Natural killer cell (primary cell): Measurements from ENCODE around the gene FTL. TPM values are rescaled to one million over a fixed set of nuclear protein-coding genes. Genes with fewer than 3 reads are reported as not detected.
A peak's percentile ranks its signal among the peaks of the same experiment; 100 is the strongest.

ENCODE experiments used
- ATAC-seq, 3 donors: fragments of 150-1000 bp in 2 of 3; fragments of 200-7000 bp in 1 of 3; cut with Tn5 transposase; 1 replicate in 1 of 3; 2 replicates in 2 of 3; pipeline ENCODE4 v1.10.0; 2021; ENCODE audit warnings: mild to moderate bottlenecking in 2 of 3, moderate library complexity in 2 of 3
- DNase-seq, 2 donors: peaks; one replicate each; pipeline versions ENCODE4 v3.0.0 to v3.0.0-alpha.2; 2013 to 2021; ENCODE audit warnings: mixed read lengths in 1 of 2
- H3K27ac ChIP-seq: one replicate; pipeline ENCODE4 v1.5.1; 2013; ENCODE audit warnings: mild to moderate bottlenecking, low read length
- H3K27me3 ChIP-seq: one replicate; pipeline ENCODE4 v1.6.1; 2013; ENCODE audit warnings: low read length; ENCODE audit not compliant: control insufficient read depth, insufficient read depth
- H3K36me3 ChIP-seq: one replicate; pipeline ENCODE4 v1.6.1; 2013; ENCODE audit warnings: low read length; ENCODE audit not compliant: control insufficient read depth, insufficient read depth
- H3K4me1 ChIP-seq: one replicate; pipeline ENCODE4 v1.6.1; 2013; ENCODE audit warnings: low read length; ENCODE audit not compliant: control insufficient read depth, insufficient read depth
- H3K4me3 ChIP-seq: one replicate; pipeline ENCODE4 v1.5.1; 2013; ENCODE audit warnings: low read length
- H3K9me3 ChIP-seq: one replicate; pipeline ENCODE4 v1.6.1; 2013; ENCODE audit warnings: low read length; ENCODE audit not compliant: control insufficient read depth, insufficient read depth
- H3K27ac Mint-ChIP-seq, 2 donors: one replicate each; pipeline ENCODE4 v1.8.0; 2022; ENCODE audit warnings: mild to moderate bottlenecking in 2 of 2, mixed read lengths in 2 of 2, moderate library complexity in 1 of 2
- H3K27me3 Mint-ChIP-seq, 2 donors: one replicate each; pipeline ENCODE4 v1.8.0; 2022; ENCODE audit warnings: low read depth in 2 of 2, mixed read lengths in 2 of 2
- H3K36me3 Mint-ChIP-seq: one replicate; pipeline ENCODE4 v1.8.0; 2022; ENCODE audit warnings: mixed read lengths
- H3K4me1 Mint-ChIP-seq, 2 donors: one replicate each; pipeline ENCODE4 v1.8.0; 2022; ENCODE audit warnings: mixed read lengths in 2 of 2
- H3K4me3 Mint-ChIP-seq: one replicate; pipeline ENCODE4 v1.8.0; 2022; ENCODE audit warnings: mild to moderate bottlenecking, moderate library complexity, mixed read lengths
- H3K9me3 Mint-ChIP-seq, 2 donors: one replicate each; pipeline ENCODE4 v1.8.0; 2022; ENCODE audit warnings: mixed read lengths in 2 of 2
- CTCF ChIP-seq: fragments of 200-600 bp; IDR thresholded peaks from one replicate; pipeline ENCODE4 v1.8.0; 2022; ENCODE audit warnings: antibody characterized with exemption
- WGBS: methylation state at CpG from one replicate; pipeline ENCODE4 v1.1.7; 2013; ENCODE audit warnings: missing lambda C conversion rate; ENCODE audit not compliant: insufficient coverage; 5-methylcytosine and 5-hydroxymethylcytosine counted together
- intact Hi-C: fragments of 100-400 bp; cut with micrococcal nuclease; formaldehyde crosslinking; loops from one replicate; pipeline ENCODE4 v1.14.2; 2022
- total RNA-seq, 4 donors: library from RNA; stranded (reverse); fragments of 120-200 nt in 1 of 4; gene quantifications; one replicate each; pipeline versions ENCODE4 v1.2.3 to v1.2.4, GENCODE V29; 2013 to 2022

The FTL gene
- total RNA-seq, 3 donors from 2014 or later (not counting 1 experiment from before 2014, with no cell fraction given), result 554 to 1,168 (median 1,024) TPM

DNA sequence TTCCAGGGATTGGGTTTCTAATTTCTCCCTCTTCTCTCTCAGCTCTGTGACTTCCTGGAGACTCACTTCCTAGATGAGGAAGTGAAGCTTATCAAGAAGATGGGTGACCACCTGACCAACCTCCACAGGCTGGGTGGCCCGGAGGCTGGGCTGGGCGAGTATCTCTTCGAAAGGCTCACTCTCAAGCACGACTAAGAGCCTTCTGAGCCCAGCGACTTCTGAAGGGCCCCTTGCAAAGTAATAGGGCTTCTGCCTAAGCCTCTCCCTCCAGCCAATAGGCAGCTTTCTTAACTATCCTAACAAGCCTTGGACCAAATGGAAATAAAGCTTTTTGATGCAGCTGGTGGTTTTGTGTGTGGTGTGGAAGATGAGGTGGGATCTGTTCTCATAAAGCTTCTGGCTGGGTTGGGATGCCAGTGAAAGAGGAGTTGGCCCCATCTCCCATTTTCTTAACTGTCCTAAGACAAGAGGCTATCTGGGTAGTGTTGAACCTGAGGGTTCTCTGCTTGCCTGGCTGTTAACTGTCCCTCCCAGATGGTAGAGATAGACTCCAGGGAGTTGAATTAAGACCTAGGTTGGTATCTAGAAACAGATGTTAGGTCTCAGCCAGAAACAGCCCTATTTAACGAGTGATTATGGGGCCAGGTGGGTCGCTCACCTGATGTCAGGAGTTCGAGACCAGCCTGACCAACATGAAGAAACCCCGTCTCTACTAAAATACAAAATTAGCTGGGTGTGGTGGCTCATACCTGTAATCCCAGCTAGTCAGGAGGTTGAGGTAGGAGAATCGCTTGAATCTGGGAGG, 1.6 kb downstream of the FTL start:
- WGBS, result 94% methylated on average over 10 of the region's 10 CpGs
- H3K36me3 Mint-ChIP-seq, result no peaks in the 10 kb centered on the region
- H3K27ac ChIP-seq, result peak overlapping the region; percentile 76
- no peaks in the 10 kb centered on the region for H3K9me3 ChIP-seq
- no peaks in the 10 kb centered on the region for H3K9me3 Mint-ChIP-seq
- peak overlapping the region; percentile 100 for H3K4me3 Mint-ChIP-seq
- peak overlapping the region; percentile 98 to 99 for H3K27ac Mint-ChIP-seq
- H3K27me3 ChIP-seq, result no peaks in the 10 kb centered on the region
- H3K4me1 ChIP-seq, result peaks cover 63% of the 10 kb centered on the region
- DNase-seq (no peak), ATAC-seq (no peak)
- peaks cover 26% of the 10 kb centered on the region for H3K36me3 ChIP-seq
- peaks cover 49 to 55% of the 10 kb centered on the region in 2 donors for H3K4me1 Mint-ChIP-seq
- no peak for TF ChIP-seq CTCF
- no peaks in the 10 kb centered on the region for H3K27me3 Mint-ChIP-seq
- no peak overlapping the region for H3K4me3 ChIP-seq
- intact Hi-C loops, result loop anchor here (5.0 to 10.0 kb wide), 2 partner anchors 64 to 322 kb away; partner anchors contain the start of genes CA11 and NUCB1

DNA sequence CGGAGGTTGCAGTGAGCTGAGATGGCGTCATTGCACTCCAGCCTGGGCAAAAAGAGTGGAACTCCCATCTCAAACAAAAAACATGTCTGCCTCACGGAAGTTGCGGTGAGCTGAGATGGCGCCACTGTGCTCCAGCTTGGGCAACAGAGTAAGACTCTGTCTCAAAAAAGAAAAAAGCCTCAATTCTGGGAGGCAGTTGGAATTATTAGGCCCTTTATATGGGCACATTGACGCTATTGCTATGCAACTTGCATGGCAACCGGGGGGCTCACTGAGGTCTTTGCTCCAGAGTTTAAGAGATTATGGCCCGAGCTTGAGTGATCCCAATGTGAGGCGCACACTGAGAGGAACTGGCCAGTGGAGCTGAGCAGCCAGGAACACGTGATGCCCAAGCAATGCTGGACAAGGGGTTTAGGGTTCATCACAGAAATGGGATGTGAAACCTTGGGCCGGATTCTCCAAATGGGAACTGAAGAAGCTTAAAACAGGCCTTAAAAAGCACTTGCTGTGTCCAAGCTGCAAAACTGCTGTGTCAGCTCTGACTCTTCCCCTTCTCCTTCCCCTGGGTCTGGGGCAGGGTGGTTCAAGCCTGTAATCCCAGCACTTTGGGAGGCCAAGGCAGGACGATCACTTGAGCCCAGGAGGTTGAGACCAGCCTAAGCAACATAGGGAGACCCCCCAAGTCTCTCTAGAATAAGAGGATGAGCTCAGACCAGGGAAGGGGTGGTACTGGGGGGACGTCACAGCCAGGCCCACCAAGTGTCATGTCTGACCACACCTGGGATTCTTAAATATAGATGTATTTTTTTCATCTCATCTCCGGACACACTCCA, 2.5 kb downstream of the FTL start:
- Mint-ChIP-seq H3K4me3 (no peak overlapping the region), H3K27me3 (no peaks in the 10 kb centered on the region), H3K4me1 (peaks cover 41 to 46% of the 10 kb centered on the region in 2 donors), H3K27ac (no peak overlapping the region), H3K36me3 (no peaks in the 10 kb centered on the region), H3K9me3 (no peaks in the 10 kb centered on the region)
- H3K9me3 ChIP-seq, result no peaks in the 10 kb centered on the region
- WGBS, result 91% methylated on average over 13 of the region's 14 CpGs
- H3K27ac ChIP-seq, result no peak overlapping the region
- no peak overlapping the region for H3K4me3 ChIP-seq
- no peak for TF ChIP-seq CTCF
- intact Hi-C loops, result loop anchor here (5.0 to 10.0 kb wide), 2 partner anchors 65 to 323 kb away; partner anchors contain the start of genes CA11 and NUCB1
- no peak for ATAC-seq
- peaks cover 54% of the 10 kb centered on the region for H3K4me1 ChIP-seq
- no peak for DNase-seq
- peaks cover 26% of the 10 kb centered on the region for H3K36me3 ChIP-seq
- no peaks in the 10 kb centered on the region for H3K27me3 ChIP-seq

GRCh38 chr19:48968179-48968661, 3.1 kb downstream of the FTL start:
- no peak for DNase-seq
- Histone ChIP-seq H3K4me3 (no peak overlapping the region), H3K36me3 (peaks cover 29% of the 10 kb centered on the region), H3K4me1 (peaks cover 48% of the 10 kb centered on the region), H3K9me3 (no peaks in the 10 kb centered on the region), H3K27ac (no peak overlapping the region), H3K27me3 (no peaks in the 10 kb centered on the region)
- no peak for TF ChIP-seq CTCF
- Mint-ChIP-seq H3K4me1 (peaks cover 34 to 40% of the 10 kb centered on the region in 2 donors), H3K4me3 (no peak overlapping the region), H3K9me3 (no peaks in the 10 kb centered on the region), H3K27ac (no peak overlapping the region), H3K27me3 (no peaks in the 10 kb centered on the region), H3K36me3 (no peaks in the 10 kb centered on the region)
- intact Hi-C loops, result loop anchor here (5.0 to 10.0 kb wide), 2 partner anchors 66 to 323 kb away; partner anchors contain the start of genes CA11 and NUCB1
- WGBS, result 86% methylated on average over 4 of the region's 4 CpGs
- ATAC-seq, result no peak
